NCI-H1105 (cell line): ENCODE data around the gene FCN2.

Source experiments
- DNase-seq: peaks from one replicate; lab custom pipeline; 2025; lab: John Stamatoyannopoulos, UW

FCN2 gene

GRCh38 chr9:134869554-134870300 lies 10.9 kb upstream of the FCN2 start:
- no peak for DNase-seq

GRCh38 chr9:134870301-134870694 lies 10.3 kb upstream of the FCN2 start:
- DNase-seq: no peak

- no peak for DNase-seq
Measured at GRCh38 chr9:134870746-134871662, 9.6 kb upstream of the FCN2 start.

- no peak for DNase-seq
Measured at GRCh38 chr9:134871697-134872340, 8.8 kb upstream of the FCN2 start.

- no peak for DNase-seq
Measured at GRCh38 chr9:134872482-134873231, 8.0 kb upstream of the FCN2 start.

- DNase-seq: no peak
Measured at GRCh38 chr9:134875371-134875770, 5.2 kb upstream of the FCN2 start.

- DNase-seq: no peak
Measured at GRCh38 chr9:134877541-134877940, 3.1 kb upstream of the FCN2 start.

GRCh38 chr9:134879664-134880483 lies 736 bp upstream of the FCN2 start:
- DNase-seq: no peak

- no peak for DNase-seq
Measured at GRCh38 chr9:134881313-134881670, 682 bp downstream of the FCN2 start.

GRCh38 chr9:134882204-134882785 lies 1.7 kb downstream of the FCN2 start:
- DNase-seq: no peak

- DNase-seq: no peak
Measured at GRCh38 chr9:134883040-134883782, 2.6 kb downstream of the FCN2 start.

GRCh38 chr9:134884492-134884891 lies 3.9 kb downstream of the FCN2 start:
- no peak for DNase-seq

- no peak for DNase-seq
Measured at GRCh38 chr9:134885001-134885678, 4.5 kb downstream of the FCN2 start.

- no peak for DNase-seq
Measured at GRCh38 chr9:134885679-134886412, 5.2 kb downstream of the FCN2 start.

- no peak for DNase-seq
Measured at GRCh38 chr9:134886413-134886913, 5.9 kb downstream of the FCN2 start.

GRCh38 chr9:134887219-134887618 lies 6.6 kb downstream of the FCN2 start:
- no peak for DNase-seq

- no peak for DNase-seq
Measured at GRCh38 chr9:134887686-134888602, 7.3 kb downstream of the FCN2 start.
